ENCODE measurements around the gene DBN1. TPM values are rescaled to one million over a fixed set of nuclear protein-coding genes. Genes with fewer than 3 reads are reported as not detected.
A peak's percentile ranks its signal among the peaks of the same experiment; 100 is the strongest.

Gene DBN1
- total and polyA plus RNA-seq, 2 of the 8 experiments (the other 6 are each of a cell fraction or from before 2014, with no cell fraction given), result 168 to 333 TPM

DNA sequence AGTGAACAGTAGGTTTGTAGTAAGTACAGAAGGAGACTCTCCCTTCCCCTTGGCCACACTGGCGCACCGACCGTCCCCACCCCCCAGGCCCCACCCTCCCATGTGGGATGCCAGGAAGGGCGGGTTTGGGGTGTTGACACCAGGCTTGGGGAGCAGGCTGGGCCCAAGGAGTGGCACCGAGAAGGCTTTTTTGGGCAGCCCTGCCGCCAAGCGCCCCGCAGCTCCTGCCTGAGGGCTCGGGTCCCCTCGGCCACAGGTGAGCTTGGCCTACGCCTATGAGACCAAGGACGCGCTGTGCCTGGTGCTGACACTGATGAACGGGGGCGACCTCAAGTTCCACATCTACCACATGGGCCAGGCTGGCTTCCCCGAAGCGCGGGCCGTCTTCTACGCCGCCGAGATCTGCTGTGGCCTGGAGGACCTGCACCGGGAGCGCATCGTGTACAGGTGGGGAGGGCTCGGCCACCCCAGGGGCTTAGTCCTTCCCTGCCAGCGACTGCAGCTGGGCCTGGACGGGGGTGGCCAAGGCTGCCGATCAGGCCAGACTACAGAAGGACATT, 39.7 kb downstream of the DBN1 start:
- Histone ChIP-seq H3K79me2 (ENCODE audit: control insufficient read depth in 1 of 2, insufficient read depth in 2 of 2, low read length in 2 of 2) (peaks cover 0 to 8% of the 10 kb centered on the region in 2 experiments; a peak in 1 of 4 replicates), H3K9me3 (ENCODE audit: insufficient read depth in 2 of 2, low read depth in 1 of 2, low read length in 1 of 2) (no peaks in the 10 kb centered on the region), H3K4ac (replicated peaks; ENCODE audit: insufficient read length, low read depth, low read length) (no peak overlapping the region), H4K8ac (ENCODE audit: extremely low read depth, insufficient read depth, low read length) (peak overlapping the region; percentile 25; the same call in 1 of the 2 replicates), H2AK5ac (ENCODE audit: low read depth, low read length) (no peak overlapping the region), H4K5ac (ENCODE audit: insufficient read length, low read depth, low read length) (no peak overlapping the region), H4K20me1 (replicated peaks in 1 of 2; ENCODE audit: control insufficient read depth in 1 of 2, insufficient read depth in 2 of 2, low read length in 2 of 2) (peaks cover 11 to 18% of the 10 kb centered on the region in 2 experiments), H3K23me2 (ENCODE audit: low read depth, low read length) (no peaks in the 10 kb centered on the region), H2BK12ac (ENCODE audit: low read depth, low read length) (no peak overlapping the region), H3K27ac (ENCODE audit: low read depth, low read length) (no peak overlapping the region), H3K4me3 (ENCODE audit: extremely low read depth in 1 of 4, insufficient read depth in 2 of 4, low read depth in 3 of 4, low read length in 4 of 4) (no peak overlapping the region), H2BK15ac (ENCODE audit: low read length) (no peak overlapping the region), H2BK5ac (ENCODE audit: low read depth, low read length) (no peak overlapping the region), H3K18ac (ENCODE audit: extremely low read depth, low read length) (no peak overlapping the region), H3K4me2 (ENCODE audit: insufficient read depth in 1 of 2, low read depth in 2 of 2, low read length in 2 of 2) (no peak overlapping the region), H3K14ac (ENCODE audit: insufficient read length) (no peak overlapping the region), H3K56ac (replicated peaks; ENCODE audit: insufficient read length, low read depth, low read length) (no peak overlapping the region), H3K23ac (ENCODE audit: insufficient read length) (no peak overlapping the region), H2BK20ac (ENCODE audit: low read length) (no peak overlapping the region), H2AFZ (ENCODE audit: low read length) (no peak overlapping the region), H2BK120ac (replicated peaks; ENCODE audit: low read depth, low read length) (no peak overlapping the region), H3K4me1 (replicated peaks in 1 of 4; ENCODE audit: control insufficient read depth in 3 of 4, insufficient read depth in 4 of 4, low read length in 3 of 4) (0 out of 7 replicates have a peak, but pooled peaks cover 0 to 4% (median 0%) of the 10 kb centered on the region in 4 experiments), H3K36me3 (ENCODE audit: control insufficient read depth in 2 of 4, insufficient read depth in 4 of 4, low read length in 3 of 4) (peaks cover 7 to 46% (median 29%) of the 10 kb centered on the region in 4 experiments; a peak in 6 of 8 replicates), H3K79me1 (ENCODE audit: low read depth, low read length) (peaks cover 7% of the 10 kb centered on the region; the same call in 1 of the 2 replicates), H4K91ac (replicated peaks; ENCODE audit: insufficient read length, low read length) (no peak overlapping the region), H3K27me3 (replicated peaks in 1 of 4; ENCODE audit: control insufficient read depth in 3 of 4, extremely low read depth in 1 of 4, insufficient read depth in 3 of 4, low read length in 3 of 4) (no peaks in the 10 kb centered on the region), H3K9ac (replicated peaks in 1 of 4; ENCODE audit: extremely low read depth in 1 of 4, low read depth in 3 of 4, low read length in 3 of 4) (no peak overlapping the region)
- CTCF ChIA-PET (ENCODE audit: partially characterized antibody), result interaction anchor here (0.6 to 5.3 kb wide), 6 partner anchors 10 to 124 kb away, joined by 3 to 34 read pairs (median 4); no protein-coding TSS in a partner anchor
- POLR2A ChIA-PET (ENCODE audit: partially characterized antibody), result interaction anchor here (0.6 to 24.2 kb wide), 5 partner anchors 10 to 61 kb away, joined by 3 to 460 read pairs (median 7); partner anchors contain the start of genes GRK6 and PRR7
- FAIRE-seq (no peak), DNase-seq (ENCODE audit: low read depth in 1 of 2, low spot score in 2 of 2) (no peak)
- 94% methylated on average over 26 of the region's 29 CpGs; no CpG with 5 or more reads in 1 of the 2 experiments for WGBS, 2 experiments (ENCODE audit: extremely low coverage in 1 of 2, insufficient coverage in 1 of 2, insufficient read length in 1 of 2, insufficient replicate concordance in 2 of 2, low coverage in 1 of 2, low lambda C conversion rate in 2 of 2, missing lambda C conversion rate in 1 of 2)
